A673 (cell line): ENCODE data around the gene MAGIX. TPM values are rescaled to one million over a fixed set of nuclear protein-coding genes. Genes with fewer than 3 reads are reported as not detected.

ENCODE experiments used
- BruUV-seq: library from RNA; stranded (reverse); fragments of 400-500 nt; replicated peaks from 2 replicates; lab custom pipeline; 2021; lab: Mats Ljungman, UMichigan
- CTCF ChIA-PET: fragments of 300-600 bp; sonication (Branson Sonifier 250); formaldehyde crosslinking; loops from one replicate; lab custom pipeline; 2022; ENCODE audit warnings: antibody characterized with exemption; lab: Charles Lee
- POLR2A ChIA-PET: fragments of 300-600 bp; sonication (Branson Sonifier 250); formaldehyde crosslinking; loops from one replicate; lab custom pipeline; 2022; ENCODE audit warnings: antibody characterized with exemption; ENCODE audit not compliant: low non-redundant PET; lab: Charles Lee
- DNase-seq: peaks from one replicate; pipeline ENCODE4 v3.0.0-alpha.2; 2015; ENCODE audit warnings: low spot score
- H3K27ac ChIP-seq: fragments of 200-600 bp; sonication (generic); 2 replicates; pipeline ENCODE4 v1.5.1; 2016; ENCODE audit warnings: mixed run types, low read depth, mild to moderate bottlenecking, mixed read lengths, antibody characterized with exemption, low read length; ENCODE audit not compliant: poor library complexity, severe bottlenecking
- H3K27me3 ChIP-seq: fragments of 200-600 bp; sonication (generic); replicated peaks from 2 replicates; pipeline ENCODE4 v1.6.1; 2017; ENCODE audit warnings: mixed run types, low read depth, mild to moderate bottlenecking, mixed read lengths, antibody characterized with exemption, low read length; ENCODE audit not compliant: insufficient read depth, poor library complexity
- H3K36me3 ChIP-seq: fragments of 200-600 bp; sonication (generic); 2 replicates; pipeline ENCODE4 v1.6.1; 2016; ENCODE audit warnings: mixed run types, mild to moderate bottlenecking, mixed read lengths, antibody characterized with exemption, low read length; ENCODE audit not compliant: insufficient read depth, poor library complexity, severe bottlenecking
- H3K4me1 ChIP-seq: fragments of 200-600 bp; sonication (generic); 2 replicates; pipeline ENCODE4 v1.6.1; 2017; ENCODE audit warnings: mixed run types, mild to moderate bottlenecking, mixed read lengths, antibody characterized with exemption, low read length; ENCODE audit not compliant: insufficient read depth, poor library complexity, severe bottlenecking
- H3K4me3 ChIP-seq: fragments of 200-600 bp; sonication (generic); 2 replicates; pipeline ENCODE4 v1.5.1; 2016; ENCODE audit warnings: low read depth, mixed run types, mild to moderate bottlenecking, mixed read lengths, low read length; ENCODE audit not compliant: poor library complexity, severe bottlenecking
- H3K9me3 ChIP-seq: fragments of 200-600 bp; sonication (generic); 2 replicates; pipeline ENCODE4 v1.6.1; 2016; ENCODE audit warnings: mixed run types, low read depth, mild to moderate bottlenecking, mixed read lengths, antibody characterized with exemption, low read length; ENCODE audit not compliant: poor library complexity, severe bottlenecking
- CTCF ChIP-seq: fragments of 300-800, 200-600 bp; sonication (generic); conservative IDR thresholded peaks from 2 replicates; pipeline ENCODE4 v1.5.1; 2017; ENCODE audit warnings: low read depth, mild to moderate bottlenecking, antibody characterized with exemption, low read length, moderate library complexity, mixed read lengths
- EZH2 ChIP-seq: fragments of 200-600 bp; sonication (generic); IDR thresholded peaks from 2 replicates; pipeline ENCODE4 v1.6.1; 2017; ENCODE audit warnings: borderline replicate concordance, low read depth, mild to moderate bottlenecking, mixed read lengths, antibody characterized with exemption, low read length; ENCODE audit not compliant: poor library complexity, severe bottlenecking
- intact Hi-C: fragments of 100-400 bp; cut with micrococcal nuclease; formaldehyde crosslinking; loops from one replicate; pipeline ENCODE4 v1.10.0; 2022; ENCODE audit not compliant: unreplicated experiment
- total RNA-seq: library from RNA; stranded (reverse); gene quantifications from 2 replicates; pipeline ENCODE4 v1.2.3, GENCODE V29; 2021

MAGIX gene
- total RNA-seq, 1 experiment from 2014 or later: 1.1 TPM

- intact Hi-C loops: no loop called here
- ChIA-PET CTCF (no interaction called here), POLR2A (no interaction called here)
- Histone ChIP-seq H3K36me3 (no peaks in the 10 kb centered on the region), H3K4me1 (no peaks in the 10 kb centered on the region), H3K4me3 (no peak overlapping the region), H3K27ac (no peak overlapping the region), H3K9me3 (no peaks in the 10 kb centered on the region), H3K27me3 (no peaks in the 10 kb centered on the region)
- no TSS peak for BruUV-seq
- no peak for TF ChIP-seq CTCF
- no peak for TF ChIP-seq EZH2
- DNase-seq: no peak
Observed at GRCh38 chrX:49210406-49210805, 47.8 kb downstream of the MAGIX start.

GRCh38 chrX:49211074-49211473 is 48.5 kb downstream of the MAGIX start:
- TF ChIP-seq CTCF (no peak), EZH2 (no peak)
- Histone ChIP-seq H3K36me3 (no peaks in the 10 kb centered on the region), H3K4me1 (no peaks in the 10 kb centered on the region), H3K4me3 (no peak overlapping the region), H3K27me3 (no peaks in the 10 kb centered on the region), H3K9me3 (no peaks in the 10 kb centered on the region), H3K27ac (no peak overlapping the region)
- DNase-seq: no peak
- intact Hi-C loops: no loop called here
- CTCF ChIA-PET: no interaction called here
- no TSS peak for BruUV-seq
- POLR2A ChIA-PET: no interaction called here

GRCh38 chrX:49212209-49212608 is 49.7 kb downstream of the MAGIX start:
- BruUV-seq: no TSS peak
- intact Hi-C loops: no loop called here
- DNase-seq: no peak
- CTCF ChIA-PET: no interaction called here
- no peak overlapping the region for H3K4me3 ChIP-seq
- POLR2A ChIA-PET: no interaction called here
- H3K27ac ChIP-seq: no peak overlapping the region
- TF ChIP-seq EZH2 (no peak), CTCF (no peak)
- no peaks in the 10 kb centered on the region for H3K27me3 ChIP-seq
- no peaks in the 10 kb centered on the region for H3K4me1 ChIP-seq
- no peaks in the 10 kb centered on the region for H3K9me3 ChIP-seq
- no peaks in the 10 kb centered on the region for H3K36me3 ChIP-seq
